A673 (cell line): ENCODE results near the gene DUOX1. TPM values are rescaled to one million over a fixed set of nuclear protein-coding genes. Genes with fewer than 3 reads are reported as not detected.

ENCODE experiments used
- BruUV-seq: library from RNA; stranded (reverse); fragments of 400-500 nt; replicated peaks from 2 replicates; lab custom pipeline; 2021; lab: Mats Ljungman, UMichigan
- CTCF ChIA-PET: fragments of 300-600 bp; sonication (Branson Sonifier 250); formaldehyde crosslinking; loops from one replicate; lab custom pipeline; 2022; ENCODE audit warnings: antibody characterized with exemption; lab: Charles Lee
- POLR2A ChIA-PET: fragments of 300-600 bp; sonication (Branson Sonifier 250); formaldehyde crosslinking; loops from one replicate; lab custom pipeline; 2022; ENCODE audit warnings: antibody characterized with exemption; ENCODE audit not compliant: low non-redundant PET; lab: Charles Lee
- DNase-seq: peaks from one replicate; pipeline ENCODE4 v3.0.0-alpha.2; 2015; ENCODE audit warnings: low spot score
- H3K27ac ChIP-seq: fragments of 200-600 bp; sonication (generic); 2 replicates; pipeline ENCODE4 v1.5.1; 2016; ENCODE audit warnings: mixed run types, low read depth, mild to moderate bottlenecking, mixed read lengths, antibody characterized with exemption, low read length; ENCODE audit not compliant: poor library complexity, severe bottlenecking
- H3K27me3 ChIP-seq: fragments of 200-600 bp; sonication (generic); replicated peaks from 2 replicates; pipeline ENCODE4 v1.6.1; 2017; ENCODE audit warnings: mixed run types, low read depth, mild to moderate bottlenecking, mixed read lengths, antibody characterized with exemption, low read length; ENCODE audit not compliant: insufficient read depth, poor library complexity
- H3K36me3 ChIP-seq: fragments of 200-600 bp; sonication (generic); 2 replicates; pipeline ENCODE4 v1.6.1; 2016; ENCODE audit warnings: mixed run types, mild to moderate bottlenecking, mixed read lengths, antibody characterized with exemption, low read length; ENCODE audit not compliant: insufficient read depth, poor library complexity, severe bottlenecking
- H3K4me1 ChIP-seq: fragments of 200-600 bp; sonication (generic); 2 replicates; pipeline ENCODE4 v1.6.1; 2017; ENCODE audit warnings: mixed run types, mild to moderate bottlenecking, mixed read lengths, antibody characterized with exemption, low read length; ENCODE audit not compliant: insufficient read depth, poor library complexity, severe bottlenecking
- H3K4me3 ChIP-seq: fragments of 200-600 bp; sonication (generic); 2 replicates; pipeline ENCODE4 v1.5.1; 2016; ENCODE audit warnings: low read depth, mixed run types, mild to moderate bottlenecking, mixed read lengths, low read length; ENCODE audit not compliant: poor library complexity, severe bottlenecking
- H3K9me3 ChIP-seq: fragments of 200-600 bp; sonication (generic); 2 replicates; pipeline ENCODE4 v1.6.1; 2016; ENCODE audit warnings: mixed run types, low read depth, mild to moderate bottlenecking, mixed read lengths, antibody characterized with exemption, low read length; ENCODE audit not compliant: poor library complexity, severe bottlenecking
- CTCF ChIP-seq: fragments of 300-800, 200-600 bp; sonication (generic); conservative IDR thresholded peaks from 2 replicates; pipeline ENCODE4 v1.5.1; 2017; ENCODE audit warnings: low read depth, mild to moderate bottlenecking, antibody characterized with exemption, low read length, moderate library complexity, mixed read lengths
- EZH2 ChIP-seq: fragments of 200-600 bp; sonication (generic); IDR thresholded peaks from 2 replicates; pipeline ENCODE4 v1.6.1; 2017; ENCODE audit warnings: borderline replicate concordance, low read depth, mild to moderate bottlenecking, mixed read lengths, antibody characterized with exemption, low read length; ENCODE audit not compliant: poor library complexity, severe bottlenecking
- intact Hi-C: fragments of 100-400 bp; cut with micrococcal nuclease; formaldehyde crosslinking; loops from one replicate; pipeline ENCODE4 v1.10.0; 2022; ENCODE audit not compliant: unreplicated experiment
- total RNA-seq: library from RNA; stranded (reverse); gene quantifications from 2 replicates; pipeline ENCODE4 v1.2.3, GENCODE V29; 2021

DUOX1 gene
- total RNA-seq, 1 experiment from 2014 or later, result 1.7 TPM

GRCh38 chr15:45121706-45122417, 7.9 kb upstream of the DUOX1 start:
- no peaks in the 10 kb centered on the region for H3K36me3 ChIP-seq
- H3K4me3 ChIP-seq, result no peak overlapping the region
- H3K27ac ChIP-seq, result no peak overlapping the region
- H3K4me1 ChIP-seq, result peaks cover 4% of the 10 kb centered on the region
- POLR2A ChIA-PET, result no interaction called here
- TF ChIP-seq EZH2 (no peak), CTCF (no peak)
- H3K9me3 ChIP-seq, result no peaks in the 10 kb centered on the region
- H3K27me3 ChIP-seq, result no peaks in the 10 kb centered on the region
- no peak for DNase-seq
- no TSS peak for BruUV-seq
- CTCF ChIA-PET, result no interaction called here
- intact Hi-C loops, result no loop called here

- CTCF ChIA-PET, result no interaction called here
- intact Hi-C loops, result no loop called here
- H3K4me1 ChIP-seq, result peaks cover 3% of the 10 kb centered on the region
- BruUV-seq, result no TSS peak
- no peaks in the 10 kb centered on the region for H3K36me3 ChIP-seq
- no peak overlapping the region for H3K27ac ChIP-seq
- TF ChIP-seq CTCF, result no peak
- no peak for TF ChIP-seq EZH2
- no peaks in the 10 kb centered on the region for H3K9me3 ChIP-seq
- H3K27me3 ChIP-seq, result no peaks in the 10 kb centered on the region
- DNase-seq, result no peak
- POLR2A ChIA-PET, result no interaction called here
- H3K4me3 ChIP-seq, result no peak overlapping the region
Observed at GRCh38 chr15:45122719-45123118, 7.1 kb upstream of the DUOX1 start.

GRCh38 chr15:45123397-45123796, 6.4 kb upstream of the DUOX1 start:
- Histone ChIP-seq H3K4me1 (no peaks in the 10 kb centered on the region), H3K4me3 (no peak overlapping the region), H3K27ac (no peak overlapping the region), H3K27me3 (no peaks in the 10 kb centered on the region), H3K9me3 (no peaks in the 10 kb centered on the region), H3K36me3 (no peaks in the 10 kb centered on the region)
- no peak for DNase-seq
- BruUV-seq, result no TSS peak
- TF ChIP-seq EZH2 (no peak), CTCF (no peak)
- intact Hi-C loops, result no loop called here
- ChIA-PET CTCF (no interaction called here), POLR2A (no interaction called here)
